NCI-H1092 (cell line): Measurements from ENCODE around the gene KLHL9.
A peak's percentile ranks its signal among the peaks of the same experiment; 100 is the strongest.

Experiments
- DNase-seq: peaks from one replicate; lab custom pipeline; 2025; lab: John Stamatoyannopoulos, UW

The KLHL9 gene

GRCh38 chr9:21317956-21318923 is 17.0 kb downstream of the KLHL9 start:
- DNase-seq = peak; percentile 28

GRCh38 chr9:21316860-21317259 is 18.3 kb downstream of the KLHL9 start:
- peak; percentile 3 for DNase-seq

GRCh38 chr9:21316032-21316842 is 19.0 kb downstream of the KLHL9 start:
- no peak for DNase-seq

- no peak for DNase-seq
Observed at GRCh38 chr9:21314152-21314551, 21.1 kb downstream of the KLHL9 start.

- no peak for DNase-seq
Observed at GRCh38 chr9:21311889-21312288, 23.3 kb downstream of the KLHL9 start.

GRCh38 chr9:21305213-21305612 is 30.0 kb downstream of the KLHL9 start, which contains the start of gene IFNA5:
TSS of gene IFNA5 (minus strand) at chr9:21305313. CDS start at chr9:21305256, 57 bp downstream.
- no peak for DNase-seq

GRCh38 chr9:21295992-21296391 is 39.2 kb downstream of the KLHL9 start:
- no peak for DNase-seq

- no peak for DNase-seq
Observed at GRCh38 chr9:21294904-21295538, 40.2 kb downstream of the KLHL9 start.

- DNase-seq = no peak
Observed at GRCh38 chr9:21294364-21294774, 40.8 kb downstream of the KLHL9 start.

- no peak for DNase-seq
Observed at GRCh38 chr9:21289848-21290247, 45.4 kb downstream of the KLHL9 start.

- DNase-seq = no peak
Observed at GRCh38 chr9:21287280-21287679, 47.9 kb downstream of the KLHL9 start.

GRCh38 chr9:21286659-21287058 is 48.5 kb downstream of the KLHL9 start:
- no peak for DNase-seq

- DNase-seq = no peak
Observed at GRCh38 chr9:21286099-21286498, 49.1 kb downstream of the KLHL9 start.

- no peak for DNase-seq
Observed at GRCh38 chr9:21281275-21281674, 53.9 kb downstream of the KLHL9 start.
